Measurements from ENCODE around the gene LPIN1.

DNA sequence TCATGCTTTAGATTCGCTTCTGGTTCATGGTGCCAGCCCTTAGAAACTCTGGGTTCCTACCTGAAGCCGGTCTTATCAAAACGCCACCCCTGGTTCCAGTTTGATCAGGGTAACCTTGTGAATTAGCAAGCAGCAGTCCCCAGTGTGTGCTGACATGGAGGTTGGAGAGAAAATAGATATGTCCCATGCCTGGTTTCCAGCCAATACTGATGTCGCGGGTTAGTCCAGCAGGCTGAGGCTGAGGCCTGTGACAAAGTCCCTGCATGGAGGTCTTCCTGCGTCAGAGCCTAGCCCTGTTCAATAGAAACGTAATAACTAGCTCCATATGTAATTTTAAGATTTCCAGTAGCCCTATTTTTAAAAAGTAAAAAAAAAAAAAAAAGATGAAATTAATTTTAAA lies 28.2 kb downstream of the LPIN1 start:
- TF ChIP-seq, protein P1, sequence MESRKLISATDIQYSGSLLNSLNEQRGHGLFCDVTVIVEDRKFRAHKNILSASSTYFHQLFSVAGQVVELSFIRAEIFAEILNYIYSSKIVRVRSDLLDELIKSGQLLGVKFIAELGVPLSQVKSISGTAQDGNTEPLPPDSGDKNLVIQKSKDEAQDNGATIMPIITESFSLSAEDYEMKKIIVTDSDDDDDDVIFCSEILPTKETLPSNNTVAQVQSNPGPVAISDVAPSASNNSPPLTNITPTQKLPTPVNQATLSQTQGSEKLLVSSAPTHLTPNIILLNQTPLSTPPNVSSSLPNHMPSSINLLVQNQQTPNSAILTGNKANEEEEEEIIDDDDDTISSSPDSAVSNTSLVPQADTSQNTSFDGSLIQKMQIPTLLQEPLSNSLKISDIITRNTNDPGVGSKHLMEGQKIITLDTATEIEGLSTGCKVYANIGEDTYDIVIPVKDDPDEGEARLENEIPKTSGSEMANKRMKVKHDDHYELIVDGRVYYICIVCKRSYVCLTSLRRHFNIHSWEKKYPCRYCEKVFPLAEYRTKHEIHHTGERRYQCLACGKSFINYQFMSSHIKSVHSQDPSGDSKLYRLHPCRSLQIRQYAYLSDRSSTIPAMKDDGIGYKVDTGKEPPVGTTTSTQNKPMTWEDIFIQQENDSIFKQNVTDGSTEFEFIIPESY (IDR thresholded peaks at IDR 0.05): no peak
- TF ChIP-seq, protein P2, sequence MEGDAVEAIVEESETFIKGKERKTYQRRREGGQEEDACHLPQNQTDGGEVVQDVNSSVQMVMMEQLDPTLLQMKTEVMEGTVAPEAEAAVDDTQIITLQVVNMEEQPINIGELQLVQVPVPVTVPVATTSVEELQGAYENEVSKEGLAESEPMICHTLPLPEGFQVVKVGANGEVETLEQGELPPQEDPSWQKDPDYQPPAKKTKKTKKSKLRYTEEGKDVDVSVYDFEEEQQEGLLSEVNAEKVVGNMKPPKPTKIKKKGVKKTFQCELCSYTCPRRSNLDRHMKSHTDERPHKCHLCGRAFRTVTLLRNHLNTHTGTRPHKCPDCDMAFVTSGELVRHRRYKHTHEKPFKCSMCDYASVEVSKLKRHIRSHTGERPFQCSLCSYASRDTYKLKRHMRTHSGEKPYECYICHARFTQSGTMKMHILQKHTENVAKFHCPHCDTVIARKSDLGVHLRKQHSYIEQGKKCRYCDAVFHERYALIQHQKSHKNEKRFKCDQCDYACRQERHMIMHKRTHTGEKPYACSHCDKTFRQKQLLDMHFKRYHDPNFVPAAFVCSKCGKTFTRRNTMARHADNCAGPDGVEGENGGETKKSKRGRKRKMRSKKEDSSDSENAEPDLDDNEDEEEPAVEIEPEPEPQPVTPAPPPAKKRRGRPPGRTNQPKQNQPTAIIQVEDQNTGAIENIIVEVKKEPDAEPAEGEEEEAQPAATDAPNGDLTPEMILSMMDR (IDR thresholded peaks at IDR 0.05; ENCODE audit: low read depth, low read length, missing input control): no peak
- TF ChIP-seq, protein P3, sequence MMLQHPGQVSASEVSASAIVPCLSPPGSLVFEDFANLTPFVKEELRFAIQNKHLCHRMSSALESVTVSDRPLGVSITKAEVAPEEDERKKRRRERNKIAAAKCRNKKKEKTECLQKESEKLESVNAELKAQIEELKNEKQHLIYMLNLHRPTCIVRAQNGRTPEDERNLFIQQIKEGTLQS (IDR thresholded peaks at IDR 0.05): no peak
- TF ChIP-seq, protein P4, sequence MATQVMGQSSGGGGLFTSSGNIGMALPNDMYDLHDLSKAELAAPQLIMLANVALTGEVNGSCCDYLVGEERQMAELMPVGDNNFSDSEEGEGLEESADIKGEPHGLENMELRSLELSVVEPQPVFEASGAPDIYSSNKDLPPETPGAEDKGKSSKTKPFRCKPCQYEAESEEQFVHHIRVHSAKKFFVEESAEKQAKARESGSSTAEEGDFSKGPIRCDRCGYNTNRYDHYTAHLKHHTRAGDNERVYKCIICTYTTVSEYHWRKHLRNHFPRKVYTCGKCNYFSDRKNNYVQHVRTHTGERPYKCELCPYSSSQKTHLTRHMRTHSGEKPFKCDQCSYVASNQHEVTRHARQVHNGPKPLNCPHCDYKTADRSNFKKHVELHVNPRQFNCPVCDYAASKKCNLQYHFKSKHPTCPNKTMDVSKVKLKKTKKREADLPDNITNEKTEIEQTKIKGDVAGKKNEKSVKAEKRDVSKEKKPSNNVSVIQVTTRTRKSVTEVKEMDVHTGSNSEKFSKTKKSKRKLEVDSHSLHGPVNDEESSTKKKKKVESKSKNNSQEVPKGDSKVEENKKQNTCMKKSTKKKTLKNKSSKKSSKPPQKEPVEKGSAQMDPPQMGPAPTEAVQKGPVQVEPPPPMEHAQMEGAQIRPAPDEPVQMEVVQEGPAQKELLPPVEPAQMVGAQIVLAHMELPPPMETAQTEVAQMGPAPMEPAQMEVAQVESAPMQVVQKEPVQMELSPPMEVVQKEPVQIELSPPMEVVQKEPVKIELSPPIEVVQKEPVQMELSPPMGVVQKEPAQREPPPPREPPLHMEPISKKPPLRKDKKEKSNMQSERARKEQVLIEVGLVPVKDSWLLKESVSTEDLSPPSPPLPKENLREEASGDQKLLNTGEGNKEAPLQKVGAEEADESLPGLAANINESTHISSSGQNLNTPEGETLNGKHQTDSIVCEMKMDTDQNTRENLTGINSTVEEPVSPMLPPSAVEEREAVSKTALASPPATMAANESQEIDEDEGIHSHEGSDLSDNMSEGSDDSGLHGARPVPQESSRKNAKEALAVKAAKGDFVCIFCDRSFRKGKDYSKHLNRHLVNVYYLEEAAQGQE (IDR thresholded peaks at IDR 0.05): no peak
- TF ChIP-seq RAD21 (IDR thresholded peaks at IDR 0.05): no peak

All from liver (tissue), 3 donors.